ENCODE data around the gene CLCN1. TPM values are rescaled to one million over a fixed set of nuclear protein-coding genes. Genes with fewer than 3 reads are reported as not detected.

CLCN1 gene
- total RNA-seq, 1 experiment from 2014 or later = not detected

- H3K4me3 ChIP-seq (ENCODE audit: low read depth, low read length, poor library complexity, severe bottlenecking) = no peak overlapping the region
- ChIA-PET POLR2A (ENCODE audit: low non-redundant PET) (no interaction called here), CTCF (no interaction called here)
- no peaks in the 10 kb centered on the region for H3K27me3 ChIP-seq (replicated peaks; ENCODE audit: insufficient read depth, low read depth, low read length, poor library complexity)
- intact Hi-C loops (cut with micrococcal nuclease; ENCODE audit: unreplicated experiment) = no loop called here
- H3K4me1 ChIP-seq (ENCODE audit: insufficient read depth, low read length, poor library complexity, severe bottlenecking) = no peaks in the 10 kb centered on the region
- no peaks in the 10 kb centered on the region for H3K9me3 ChIP-seq (ENCODE audit: low read depth, low read length, poor library complexity, severe bottlenecking)
- no peak for DNase-seq (ENCODE audit: low spot score)
- no peak for TF ChIP-seq CTCF (conservative IDR thresholded peaks at IDR 0.05; ENCODE audit: low read depth, low read length)
- no peak for TF ChIP-seq EZH2 (IDR thresholded peaks at IDR 0.05; ENCODE audit: borderline replicate concordance, low read depth, low read length, poor library complexity, severe bottlenecking)
- H3K27ac ChIP-seq (ENCODE audit: low read depth, low read length, poor library complexity, severe bottlenecking) = no peak overlapping the region
- no peaks in the 10 kb centered on the region for H3K36me3 ChIP-seq (ENCODE audit: insufficient read depth, low read length, poor library complexity, severe bottlenecking)
- no TSS peak for BruUV-seq (replicated peaks)
Measured at GRCh38 chr7:143397710-143398530, 82.0 kb downstream of the CLCN1 start.

GRCh38 chr7:143398616-143399015, 82.7 kb downstream of the CLCN1 start:
- Histone ChIP-seq H3K4me3 (ENCODE audit: low read depth, low read length, poor library complexity, severe bottlenecking) (no peak overlapping the region), H3K4me1 (ENCODE audit: insufficient read depth, low read length, poor library complexity, severe bottlenecking) (no peaks in the 10 kb centered on the region), H3K9me3 (ENCODE audit: low read depth, low read length, poor library complexity, severe bottlenecking) (no peaks in the 10 kb centered on the region), H3K27me3 (replicated peaks; ENCODE audit: insufficient read depth, low read depth, low read length, poor library complexity) (no peaks in the 10 kb centered on the region), H3K27ac (ENCODE audit: low read depth, low read length, poor library complexity, severe bottlenecking) (no peak overlapping the region), H3K36me3 (ENCODE audit: insufficient read depth, low read length, poor library complexity, severe bottlenecking) (no peaks in the 10 kb centered on the region)
- no TSS peak for BruUV-seq (replicated peaks)
- POLR2A ChIA-PET (ENCODE audit: low non-redundant PET) = no interaction called here
- TF ChIP-seq CTCF (conservative IDR thresholded peaks at IDR 0.05; ENCODE audit: low read depth, low read length) (no peak), EZH2 (IDR thresholded peaks at IDR 0.05; ENCODE audit: borderline replicate concordance, low read depth, low read length, poor library complexity, severe bottlenecking) (no peak)
- intact Hi-C loops (cut with micrococcal nuclease; ENCODE audit: unreplicated experiment) = no loop called here
- DNase-seq (ENCODE audit: low spot score) = no peak
- CTCF ChIA-PET = no interaction called here

DNA sequence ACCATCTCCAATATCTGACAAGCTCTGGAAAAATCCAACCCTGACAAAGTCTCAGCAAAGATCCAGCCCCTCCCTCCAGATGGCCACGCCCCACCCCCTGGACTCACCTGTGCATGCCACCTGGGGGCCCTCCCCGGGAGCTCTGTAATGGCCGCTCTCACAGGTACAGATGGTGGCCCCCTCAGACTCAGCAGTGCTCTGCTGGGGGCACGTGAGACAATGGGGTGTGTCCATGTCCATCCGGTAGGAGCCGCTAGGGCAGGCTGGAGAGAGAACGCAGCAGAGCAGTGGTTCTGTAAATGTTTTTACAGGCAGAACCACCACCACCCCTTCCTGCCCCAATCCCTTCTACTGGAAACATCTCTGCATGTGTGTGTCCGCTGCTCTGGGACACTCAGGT, 83.2 kb downstream of the CLCN1 start:
- Histone ChIP-seq H3K36me3 (ENCODE audit: insufficient read depth, low read length, poor library complexity, severe bottlenecking) (no peaks in the 10 kb centered on the region), H3K9me3 (ENCODE audit: low read depth, low read length, poor library complexity, severe bottlenecking) (no peaks in the 10 kb centered on the region), H3K27ac (ENCODE audit: low read depth, low read length, poor library complexity, severe bottlenecking) (no peak overlapping the region), H3K4me1 (ENCODE audit: insufficient read depth, low read length, poor library complexity, severe bottlenecking) (no peaks in the 10 kb centered on the region), H3K4me3 (ENCODE audit: low read depth, low read length, poor library complexity, severe bottlenecking) (no peak overlapping the region), H3K27me3 (replicated peaks; ENCODE audit: insufficient read depth, low read depth, low read length, poor library complexity) (no peaks in the 10 kb centered on the region)
- no TSS peak for BruUV-seq (replicated peaks)
- intact Hi-C loops (cut with micrococcal nuclease; ENCODE audit: unreplicated experiment) = no loop called here
- TF ChIP-seq CTCF (conservative IDR thresholded peaks at IDR 0.05; ENCODE audit: low read depth, low read length) = no peak
- TF ChIP-seq EZH2 (IDR thresholded peaks at IDR 0.05; ENCODE audit: borderline replicate concordance, low read depth, low read length, poor library complexity, severe bottlenecking) = no peak
- ChIA-PET POLR2A (ENCODE audit: low non-redundant PET) (no interaction called here), CTCF (no interaction called here)
- no peak for DNase-seq (ENCODE audit: low spot score)

Data from A673 (cell line).